ENCODE results near the gene C6orf163.

The C6orf163 gene

GRCh38 chr6:87396595-87397392 is 52.2 kb downstream of the C6orf163 start:
- Histone ChIP-seq H3K27me3 (ENCODE audit: insufficient read depth, low read length, poor library complexity) (peaks cover 5% of the 10 kb centered on the region), H3K9me3 (ENCODE audit: insufficient read depth, low read length, severe bottlenecking) (no peaks in the 10 kb centered on the region), H3K9ac (ENCODE audit: low read depth, low read length) (no peak overlapping the region), H3K4me1 (ENCODE audit: insufficient read depth, low read length) (no peaks in the 10 kb centered on the region), H3K4me3 (ENCODE audit: low read depth in 1 of 2, low read length in 2 of 2) (no peak overlapping the region), H3K27ac (ENCODE audit: low read length) (no peak overlapping the region), H2AFZ (ENCODE audit: low read depth, low read length) (no peak overlapping the region), H3K79me2 (ENCODE audit: insufficient read depth, low read length) (no peaks in the 10 kb centered on the region), H3K36me3 (ENCODE audit: insufficient read depth, low read length) (no peaks in the 10 kb centered on the region), H4K20me1 (ENCODE audit: insufficient read depth, low read length) (no peaks in the 10 kb centered on the region), H3K4me2 (ENCODE audit: insufficient read depth, low read length) (no peak overlapping the region)
- ATAC-seq (ENCODE audit: insufficient read depth, low read depth) (no peak), DNase-seq (no peak)
- no peak for TF ChIP-seq CTCF (IDR thresholded peaks at IDR 0.05; ENCODE audit: borderline replicate concordance, extremely low read depth, low read length, poor library complexity, severe bottlenecking)
- no peak for TF ChIP-seq EZH2 (IDR thresholded peaks at IDR 0.05; ENCODE audit: borderline replicate concordance, low read depth, low read length, severe bottlenecking)

GRCh38 chr6:87397656-87398055 is 53.0 kb downstream of the C6orf163 start:
- H4K20me1 ChIP-seq (ENCODE audit: insufficient read depth, low read length) = no peaks in the 10 kb centered on the region
- no peak for DNase-seq
- H2AFZ ChIP-seq (ENCODE audit: low read depth, low read length) = no peak overlapping the region
- H3K27me3 ChIP-seq (ENCODE audit: insufficient read depth, low read length, poor library complexity) = peaks cover 5% of the 10 kb centered on the region
- no peaks in the 10 kb centered on the region for H3K4me1 ChIP-seq (ENCODE audit: insufficient read depth, low read length)
- no peak overlapping the region for H3K4me2 ChIP-seq (ENCODE audit: insufficient read depth, low read length)
- no peak for ATAC-seq (ENCODE audit: insufficient read depth, low read depth)
- no peaks in the 10 kb centered on the region for H3K79me2 ChIP-seq (ENCODE audit: insufficient read depth, low read length)
- no peak overlapping the region for H3K9ac ChIP-seq (ENCODE audit: low read depth, low read length)
- no peak overlapping the region for H3K27ac ChIP-seq (ENCODE audit: low read length)
- no peak for TF ChIP-seq CTCF (IDR thresholded peaks at IDR 0.05; ENCODE audit: borderline replicate concordance, extremely low read depth, low read length, poor library complexity, severe bottlenecking)
- TF ChIP-seq EZH2 (IDR thresholded peaks at IDR 0.05; ENCODE audit: borderline replicate concordance, low read depth, low read length, severe bottlenecking) = no peak
- no peaks in the 10 kb centered on the region for H3K36me3 ChIP-seq (ENCODE audit: insufficient read depth, low read length)
- no peaks in the 10 kb centered on the region for H3K9me3 ChIP-seq (ENCODE audit: insufficient read depth, low read length, severe bottlenecking)
- no peak overlapping the region for H3K4me3 ChIP-seq (ENCODE audit: low read depth in 1 of 2, low read length in 2 of 2)

GRCh38 chr6:87401832-87402231 is 57.2 kb downstream of the C6orf163 start:
- Histone ChIP-seq H3K27ac (ENCODE audit: low read length) (no peak overlapping the region), H3K36me3 (ENCODE audit: insufficient read depth, low read length) (no peaks in the 10 kb centered on the region), H3K9me3 (ENCODE audit: insufficient read depth, low read length, severe bottlenecking) (no peaks in the 10 kb centered on the region), H3K79me2 (ENCODE audit: insufficient read depth, low read length) (no peaks in the 10 kb centered on the region), H3K4me1 (ENCODE audit: insufficient read depth, low read length) (no peaks in the 10 kb centered on the region), H3K27me3 (ENCODE audit: insufficient read depth, low read length, poor library complexity) (peaks cover 14% of the 10 kb centered on the region), H3K4me3 (ENCODE audit: low read depth in 1 of 2, low read length in 2 of 2) (no peak overlapping the region), H3K4me2 (ENCODE audit: insufficient read depth, low read length) (no peak overlapping the region), H3K9ac (ENCODE audit: low read depth, low read length) (no peak overlapping the region), H4K20me1 (ENCODE audit: insufficient read depth, low read length) (no peaks in the 10 kb centered on the region), H2AFZ (ENCODE audit: low read depth, low read length) (no peak overlapping the region)
- no peak for DNase-seq
- ATAC-seq (ENCODE audit: insufficient read depth, low read depth) = no peak
- no peak for TF ChIP-seq CTCF (IDR thresholded peaks at IDR 0.05; ENCODE audit: borderline replicate concordance, extremely low read depth, low read length, poor library complexity, severe bottlenecking)
- no peak for TF ChIP-seq EZH2 (IDR thresholded peaks at IDR 0.05; ENCODE audit: borderline replicate concordance, low read depth, low read length, severe bottlenecking)
